HG02973 (cell line): ENCODE results near the gene CCDC92B.

ENCODE experiments used
- ATAC-seq: cut with Tn5 transposase; IDR thresholded peaks from one replicate; pipeline ENCODE4 v1.9.1; 2021; ENCODE audit warnings: moderate library complexity; ENCODE audit not compliant: unreplicated experiment

The CCDC92B gene

DNA sequence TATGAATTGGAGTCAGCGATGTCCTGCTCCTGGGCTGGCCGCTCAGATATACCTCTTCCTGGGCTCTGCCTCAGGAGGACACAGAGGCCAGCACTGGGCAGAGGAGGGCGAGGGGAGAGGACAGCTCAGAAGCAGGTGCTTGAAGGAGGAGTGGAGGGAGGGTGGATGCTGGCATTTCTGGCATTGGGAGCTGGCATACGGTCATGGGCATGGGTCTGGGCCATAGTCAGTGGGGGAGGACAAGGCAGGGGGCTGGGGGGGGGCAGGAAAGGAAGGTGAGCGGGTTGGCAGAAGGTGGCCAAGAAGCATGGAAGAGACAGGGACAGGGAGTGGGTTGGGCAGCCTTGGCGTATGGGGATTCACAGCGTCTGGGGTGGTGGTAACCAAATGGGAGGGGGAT lies 30.1 kb upstream of the CCDC92B start:
- no peak for ATAC-seq

- ATAC-seq = no peak
Measured at GRCh38 chr17:2778489-2778888, 29.0 kb upstream of the CCDC92B start.

DNA sequence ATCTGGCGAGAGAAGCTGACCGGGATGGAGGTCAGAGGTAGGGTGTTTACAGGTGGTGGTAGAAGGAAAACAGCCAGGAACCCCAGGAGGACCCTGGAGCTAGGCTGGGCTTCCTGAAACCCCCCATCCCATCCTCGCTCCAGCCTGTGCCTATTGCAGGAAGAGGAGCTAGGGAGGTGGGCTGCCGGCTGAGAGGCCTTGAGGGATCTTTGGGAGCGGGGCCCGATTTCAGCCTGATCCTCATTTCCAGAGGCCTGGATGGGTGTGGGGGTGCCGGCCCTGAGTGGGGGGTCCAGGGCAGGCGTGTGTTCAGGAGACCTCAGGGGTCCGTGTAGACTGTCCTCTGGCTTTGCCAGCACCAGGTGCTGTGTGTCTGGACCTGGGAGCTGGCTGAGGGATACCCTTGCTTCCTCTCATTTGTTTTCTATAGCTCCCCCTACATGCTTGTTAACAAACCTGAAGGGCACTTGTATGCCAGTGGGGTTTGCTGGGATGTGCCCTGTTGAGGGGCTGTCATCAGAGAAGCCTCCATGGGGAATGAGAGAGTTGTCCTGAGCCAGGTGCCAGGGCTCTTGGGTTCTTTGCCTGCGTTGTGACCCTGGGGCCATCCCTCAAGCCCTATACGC lies 27.9 kb upstream of the CCDC92B start:
- no peak for ATAC-seq

DNA sequence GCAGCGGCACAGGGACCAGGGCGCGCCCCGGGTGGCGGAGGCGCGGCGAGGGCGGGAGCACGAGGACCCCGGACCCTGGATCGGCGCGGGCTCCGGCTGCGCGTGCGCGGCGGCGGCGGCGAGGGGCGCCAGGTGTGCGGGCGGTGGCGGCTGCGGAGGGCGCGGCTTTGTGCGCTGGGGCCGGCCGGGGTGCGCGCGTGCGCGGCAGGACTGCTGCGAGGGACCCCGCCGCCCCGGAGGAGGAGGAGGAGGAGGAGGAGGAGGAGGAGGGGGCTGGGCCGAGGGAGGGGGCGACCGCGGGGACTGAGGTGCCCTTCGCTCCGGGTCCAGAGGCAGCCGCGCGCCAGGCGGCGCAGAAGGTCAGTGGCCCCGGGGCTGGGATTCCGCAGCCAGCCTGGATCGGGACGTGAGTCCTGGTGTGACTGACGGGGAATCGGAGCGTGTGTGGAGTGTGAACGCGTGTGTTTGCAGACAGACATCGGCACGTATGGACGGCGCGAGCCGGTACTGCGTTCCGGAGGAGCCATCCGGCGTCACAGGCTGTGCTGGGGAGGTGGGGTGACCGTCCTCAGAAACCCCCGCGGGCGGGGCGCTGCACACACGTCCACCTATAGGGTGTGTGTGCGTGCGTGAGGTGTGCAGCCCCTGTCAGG lies 27.3 kb upstream of the CCDC92B start:
- no peak for ATAC-seq

DNA sequence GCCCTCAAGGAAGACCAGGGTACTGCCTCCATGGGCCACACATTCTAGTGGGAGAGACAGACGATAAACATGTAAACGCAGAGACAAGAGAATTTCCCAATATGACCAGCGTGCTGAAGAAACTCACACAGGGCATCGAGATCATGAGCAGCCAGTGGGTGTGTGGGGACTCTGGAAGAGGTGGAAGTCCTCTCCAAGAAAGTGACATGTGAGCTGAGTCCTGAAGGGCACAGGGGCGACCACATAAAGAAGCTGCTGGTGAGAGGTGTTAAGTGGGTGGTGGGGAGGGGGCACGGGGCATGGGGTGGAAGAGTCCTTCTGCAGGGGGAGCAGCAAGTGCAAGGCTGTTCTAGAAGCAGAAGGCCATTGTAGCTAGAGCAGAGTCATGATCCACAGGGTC lies 25.8 kb upstream of the CCDC92B start:
- no peak for ATAC-seq

DNA sequence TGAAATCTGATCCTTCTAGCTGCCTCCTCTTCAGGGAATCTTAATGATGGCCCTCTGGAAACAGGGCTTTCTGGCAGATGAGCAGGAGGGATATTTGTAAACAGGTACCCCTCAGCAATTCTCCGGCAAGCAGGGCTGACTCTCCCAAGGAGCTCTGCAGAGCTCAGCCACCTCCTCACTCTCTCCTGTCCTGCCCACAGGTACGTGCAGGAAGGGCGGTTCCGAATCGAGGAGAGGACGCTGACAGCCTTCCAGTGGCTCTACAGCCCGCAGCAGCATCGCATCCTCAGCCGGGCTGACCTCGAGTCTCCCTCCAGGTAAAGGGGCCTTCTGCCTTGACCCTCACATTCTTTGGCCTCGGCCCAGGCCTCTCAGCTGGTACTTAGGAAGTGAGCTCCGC lies 20.7 kb upstream of the CCDC92B start:
- no peak for ATAC-seq

DNA sequence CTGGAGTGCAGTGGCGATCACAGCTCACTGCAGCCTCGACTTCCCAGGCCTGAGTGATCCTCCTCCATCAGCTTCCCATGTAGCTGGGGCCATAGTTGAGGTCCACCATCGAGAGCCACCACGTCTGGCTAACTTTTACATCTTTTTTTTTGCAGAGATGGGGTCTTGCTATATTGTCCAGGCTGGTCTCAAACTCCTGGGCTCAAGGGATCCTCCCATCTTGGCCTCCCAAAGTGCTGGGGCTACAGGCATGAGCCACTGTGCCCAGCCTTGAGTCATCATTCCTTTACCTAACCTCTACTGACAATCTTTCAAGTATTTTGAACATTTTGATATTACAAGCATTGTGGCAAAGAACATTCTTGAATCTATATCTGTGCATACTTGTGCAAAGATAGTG lies 9.4 kb upstream of the CCDC92B start:
- ATAC-seq = no peak

GRCh38 chr17:2755891-2756724 lies 6.7 kb upstream of the CCDC92B start:
- no peak for ATAC-seq

DNA sequence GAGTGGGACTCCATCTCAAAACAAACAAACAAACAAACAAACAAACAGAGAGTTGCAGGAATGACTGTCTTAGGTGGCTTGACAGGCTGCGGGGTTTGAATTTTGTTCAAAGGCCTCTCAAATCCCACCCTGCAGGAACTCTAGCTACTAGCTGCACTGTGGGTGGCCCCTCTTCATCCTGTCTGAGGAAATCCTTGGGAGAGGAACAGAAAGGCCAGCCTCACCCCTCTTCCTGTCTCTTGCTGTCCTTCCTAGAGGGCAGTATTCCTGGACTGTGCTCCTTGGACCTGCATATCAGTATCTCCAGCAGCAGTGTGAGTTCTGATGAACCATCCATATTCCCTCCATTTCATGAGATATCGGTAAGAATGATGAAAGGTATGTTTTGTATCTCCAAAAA lies 2.0 kb upstream of the CCDC92B start:
- no peak for ATAC-seq

DNA sequence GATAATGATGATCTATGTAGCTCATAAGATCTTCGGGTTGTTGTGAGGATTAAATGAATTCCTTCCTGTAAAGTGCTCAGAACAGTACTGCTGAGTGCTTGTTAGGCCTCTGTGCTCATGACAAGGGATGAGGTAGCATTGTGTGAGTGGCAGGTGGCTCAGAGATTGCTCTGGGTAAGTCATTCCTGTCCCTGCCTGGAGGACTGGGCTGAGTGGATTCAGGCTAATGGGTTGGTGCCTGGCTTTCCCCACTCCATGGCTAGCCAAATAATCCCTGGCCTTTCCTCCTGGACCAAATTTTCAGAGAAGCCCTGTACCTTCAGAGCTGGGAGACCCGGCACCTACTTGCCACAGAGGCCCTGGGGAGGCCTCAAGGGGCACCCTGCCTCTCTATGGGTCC lies 1.3 kb upstream of the CCDC92B start:
- no peak for ATAC-seq

GRCh38 chr17:2749784-2750181 lies 331 bp upstream of the CCDC92B start:
- no peak for ATAC-seq

DNA sequence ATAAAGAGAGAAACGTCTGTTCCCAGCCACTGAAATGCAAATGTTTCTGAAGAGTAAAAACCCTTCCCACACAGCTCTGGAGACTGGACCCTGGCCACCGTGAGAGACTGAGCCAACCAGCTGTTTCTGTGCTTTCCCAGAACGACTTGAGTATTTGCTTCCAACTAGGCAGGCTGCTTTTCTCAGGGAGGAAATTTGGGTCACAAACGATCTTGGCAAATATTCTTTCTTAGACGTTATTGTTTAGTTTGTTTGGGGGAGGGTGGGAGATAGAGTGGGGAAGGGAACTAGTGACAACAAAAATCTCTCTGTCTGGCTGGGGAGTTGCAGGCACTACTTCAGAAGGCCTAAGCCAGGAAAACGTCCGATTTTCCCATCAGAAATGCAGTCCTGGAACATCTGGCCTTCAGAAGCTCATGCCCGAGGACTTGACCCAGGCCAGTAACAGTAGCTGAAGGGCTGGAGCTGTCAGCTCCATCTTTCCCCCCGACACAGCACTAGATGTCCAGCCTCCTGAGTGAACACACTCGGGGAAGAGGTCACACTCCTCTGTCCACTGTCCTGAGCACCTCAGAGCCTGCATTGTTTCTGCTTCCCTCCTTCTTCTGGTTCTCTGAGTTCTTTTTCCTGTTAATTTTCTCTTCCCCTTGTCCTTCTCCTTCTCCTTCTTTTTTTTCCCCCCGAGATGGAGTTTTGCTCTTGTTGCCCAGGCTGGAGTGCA lies 4.0 kb downstream of the CCDC92B start:
- no peak for ATAC-seq

DNA sequence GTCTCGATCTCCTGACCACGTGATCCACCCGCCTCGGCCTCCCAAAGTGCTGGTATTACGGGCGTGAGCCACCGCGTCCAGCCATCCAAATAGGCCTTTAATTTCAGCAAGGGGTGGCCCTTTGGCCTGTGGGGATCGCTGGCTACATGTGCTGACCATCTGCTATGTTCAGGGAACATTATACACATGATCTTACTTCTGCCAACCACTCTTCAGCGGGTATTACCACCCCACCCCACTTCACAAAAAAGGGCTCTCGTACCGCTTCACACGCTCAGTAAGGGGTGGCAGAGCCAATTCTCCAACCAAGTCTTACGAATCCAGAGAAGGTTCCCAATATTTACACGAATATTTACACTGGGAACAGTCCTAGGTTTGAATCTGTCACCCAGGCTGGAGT lies 11.8 kb downstream of the CCDC92B start:
- ATAC-seq = no peak

DNA sequence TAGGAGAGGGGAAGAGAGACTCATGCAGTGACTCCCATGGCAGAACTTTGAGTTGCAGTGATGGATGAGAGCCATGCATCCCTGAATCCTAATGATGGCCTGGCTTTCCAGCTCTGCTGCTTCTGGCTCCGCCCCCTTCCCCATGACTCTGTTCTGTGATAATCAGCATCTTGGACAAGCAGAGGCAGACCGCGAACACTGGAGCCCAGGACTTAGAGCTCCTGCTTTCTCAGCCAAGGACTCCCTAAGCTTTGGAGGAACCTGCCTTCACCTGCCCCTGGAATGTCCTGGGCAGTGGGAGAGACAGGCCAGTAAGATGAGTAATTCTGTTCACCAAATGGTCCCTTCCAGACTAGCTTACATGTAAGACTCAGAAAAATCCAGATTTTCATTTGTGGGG lies 12.5 kb downstream of the CCDC92B start:
- ATAC-seq = no peak

DNA sequence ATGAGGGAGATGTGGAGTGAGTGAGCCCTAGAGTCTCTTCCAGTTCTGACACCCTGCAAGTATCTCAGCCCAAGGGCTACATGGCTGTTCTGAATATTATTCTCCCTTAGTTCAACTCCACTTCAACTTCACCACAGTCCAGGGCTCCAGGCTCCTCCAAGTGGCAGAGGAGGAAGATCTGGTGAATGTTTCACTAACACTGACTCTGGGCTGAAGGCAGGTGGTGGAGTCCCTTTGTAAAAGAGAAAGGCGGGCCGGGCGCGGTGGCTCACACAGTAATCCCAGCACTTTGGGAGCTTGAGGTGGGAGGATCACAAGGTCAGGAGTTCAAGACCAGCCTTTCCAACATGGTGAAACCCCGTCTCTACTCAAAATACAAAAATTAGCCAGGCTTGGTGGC lies 13.6 kb downstream of the CCDC92B start:
- no peak for ATAC-seq

- no peak for ATAC-seq
Measured at GRCh38 chr17:2734939-2735338, 14.5 kb downstream of the CCDC92B start.

GRCh38 chr17:2731807-2732206 lies 17.6 kb downstream of the CCDC92B start:
- no peak for ATAC-seq

DNA sequence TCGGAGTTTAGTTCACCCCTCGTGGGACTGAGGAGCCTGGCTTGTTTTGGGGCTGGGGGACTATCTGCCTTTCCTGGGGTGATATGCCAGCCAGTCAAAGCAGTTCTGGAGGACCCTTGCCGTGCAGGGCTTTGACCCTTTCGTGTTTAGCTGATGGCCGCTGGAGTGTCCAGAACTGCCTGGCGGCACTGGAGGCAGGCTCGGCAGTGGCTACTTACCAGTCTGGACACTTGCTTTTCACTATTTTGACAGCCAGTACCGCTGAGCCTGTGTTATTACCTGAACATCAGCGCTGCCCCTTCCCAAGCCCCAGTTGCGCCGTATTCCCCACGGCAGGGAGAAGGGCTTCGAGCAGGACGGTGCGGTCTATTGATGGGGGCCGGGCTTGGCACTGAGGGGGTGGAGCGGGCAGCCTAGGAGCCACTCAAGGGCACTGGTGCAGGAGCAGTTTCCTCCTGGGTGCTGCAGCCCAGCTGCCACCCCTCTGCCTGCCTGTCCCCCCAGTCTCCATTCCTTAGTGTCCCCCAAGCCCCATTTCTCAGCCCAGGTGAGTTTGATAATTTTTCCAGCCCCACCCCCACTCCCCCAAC lies 18.6 kb downstream of the CCDC92B start:
- no peak for ATAC-seq

GRCh38 chr17:2724784-2725164 lies 24.7 kb downstream of the CCDC92B start:
- no peak for ATAC-seq

- ATAC-seq = no peak
Measured at GRCh38 chr17:2723997-2724783, 25.3 kb downstream of the CCDC92B start.
